SK-N-SH (cell line): ENCODE data around the gene MYLK2. TPM values are rescaled to one million over a fixed set of nuclear protein-coding genes. Genes with fewer than 3 reads are reported as not detected.

ENCODE experiments used
- CTCF ChIA-PET: fragments of 300-600, 350-600 bp; formaldehyde crosslinking; extraction: SDS; loops from one replicate; lab custom pipeline; 2021; lab: Yijun Ruan, JAX
- POLR2A ChIA-PET: fragments of 350-600 bp; sonication (Branson Sonifier 250); formaldehyde crosslinking; extraction: SDS; loops from one replicate; lab custom pipeline; 2020; ENCODE audit warnings: antibody characterized with exemption, inconsistent platforms; lab: Yijun Ruan, JAX
- DNase-seq: peaks from one replicate; pipeline ENCODE4 v3.0.0; 2012
- H2AFZ ChIP-seq: fragments of 200-600 bp; sonication (generic); 2 replicates; pipeline ENCODE4 v1.8.1; 2016; ENCODE audit warnings: antibody characterized with exemption, mild to moderate bottlenecking, low read depth
- H3F3A ChIP-seq: fragments of 200-600 bp; sonication (generic); replicated peaks from 2 replicates; pipeline ENCODE3; 2016; ENCODE audit warnings: antibody characterized with exemption, mild to moderate bottlenecking; ENCODE audit not compliant: insufficient read depth
- H3K27ac ChIP-seq, 2 experiments: fragments of 200-500 bp in 1 of 2; fragments of 200-600 bp in 1 of 2; sonication (Bioruptor generic) in 1 of 2; sonication (generic), shearing (Covaris generic) in 1 of 2; 2 replicates each; pipeline versions ENCODE4 v1.5.1 to v1.6.1; 2014 to 2016; ENCODE audit warnings: low read depth in 2 of 2, inconsistent platforms in 1 of 2, low read length in 1 of 2, mild to moderate bottlenecking in 1 of 2, mixed read lengths in 1 of 2
- H3K27me3 ChIP-seq: fragments of 200-600 bp; sonication (generic), shearing (Covaris generic); 2 replicates; pipeline ENCODE4 v1.6.1; 2016; ENCODE audit warnings: mixed run types; ENCODE audit not compliant: insufficient read depth
- H3K36me3 ChIP-seq, 2 experiments: fragments of 200-500 bp in 1 of 2; fragments of 200-600 bp in 1 of 2; sonication (Bioruptor generic) in 1 of 2; sonication (generic) in 1 of 2; replicated peaks in 1 of 2; 2 replicates each; pipeline versions ENCODE3 to v1.5.1; 2014 to 2016; ENCODE audit warnings: low read length in 1 of 2, mild to moderate bottlenecking in 1 of 2; ENCODE audit not compliant: insufficient read depth in 2 of 2, control insufficient read depth in 1 of 2
- H3K4me1 ChIP-seq, 2 experiments: fragments of 200-500 bp in 1 of 2; fragments of 200-600 bp in 1 of 2; sonication (Bioruptor generic) in 1 of 2; sonication (generic), shearing (Covaris generic) in 1 of 2; 2 replicates each; pipeline versions ENCODE4 v1.5.1 to v1.6.1; 2014 to 2016; ENCODE audit warnings: low read depth in 1 of 2, low read length in 1 of 2, mixed run types in 1 of 2; ENCODE audit not compliant: insufficient read depth in 2 of 2, control insufficient read depth in 1 of 2
- H3K4me2 ChIP-seq: fragments of 200-600 bp; sonication (generic), shearing (Covaris generic); 2 replicates; pipeline ENCODE4 v1.6.1; 2017; ENCODE audit warnings: mixed run types
- H3K4me3 ChIP-seq, 2 experiments: fragments of 200-500 bp in 1 of 2; fragments of 200-600 bp in 1 of 2; sonication (Bioruptor generic) in 1 of 2; sonication (generic), shearing (Covaris generic) in 1 of 2; 2 replicates each; pipeline versions ENCODE4 v1.5.1 to v1.8.1; 2014 to 2016; ENCODE audit warnings: low read depth in 2 of 2, inconsistent platforms in 1 of 2, low read length in 1 of 2, mild to moderate bottlenecking in 1 of 2, mixed read lengths in 1 of 2, moderate library complexity in 1 of 2
- H3K79me2 ChIP-seq: fragments of 200-600 bp; sonication (generic); 2 replicates; pipeline ENCODE4 v1.8.1; 2017; ENCODE audit warnings: mild to moderate bottlenecking; ENCODE audit not compliant: insufficient read depth
- H3K9ac ChIP-seq: fragments of 200-600 bp; sonication (generic); 2 replicates; pipeline ENCODE4 v1.6.1; 2017; ENCODE audit warnings: mixed run types
- H3K9me2 ChIP-seq: fragments of 200-600 bp; sonication (generic); 2 replicates; pipeline ENCODE4 v1.6.1; 2017; ENCODE audit warnings: mixed run types
- H3K9me3 ChIP-seq: fragments of 200-600 bp; sonication (generic); 2 replicates; pipeline ENCODE4 v1.6.1; 2017; ENCODE audit warnings: mixed run types, mild to moderate bottlenecking, moderate library complexity
- H4K20me1 ChIP-seq: fragments of 200-600 bp; sonication (generic); 2 replicates; pipeline ENCODE4 v1.6.1; 2017; ENCODE audit warnings: mild to moderate bottlenecking, mixed run types; ENCODE audit not compliant: insufficient read depth
- CHD2 ChIP-seq: fragments of 150-350 bp; IDR thresholded peaks from 2 replicates; pipeline ENCODE4 v1.6.1; 2018; ENCODE audit warnings: low read length; ENCODE audit not compliant: partially characterized antibody
- CTCF ChIP-seq: fragments of 200-600 bp; sonication (generic); IDR thresholded peaks from 2 replicates; pipeline ENCODE4 v1.6.1; 2017; ENCODE audit warnings: antibody characterized with exemption, mild to moderate bottlenecking, moderate library complexity
- EP300 ChIP-seq, 2 experiments: IDR thresholded peaks; 2 replicates each; pipeline versions ENCODE4 v1.4.0 to v1.6.1; 2012; ENCODE audit warnings: borderline replicate concordance in 1 of 2, low read depth in 1 of 2, low read length in 1 of 2
- EZH2phosphoT487 ChIP-seq: fragments of 200-600 bp; sonication (generic); IDR thresholded peaks from 2 replicates; pipeline ENCODE4 v1.6.1; 2017; ENCODE audit warnings: low read depth, mixed run types, mild to moderate bottlenecking, antibody characterized with exemption, moderate library complexity, borderline replicate concordance
- FOSL2 ChIP-seq: IDR thresholded peaks from 2 replicates; pipeline ENCODE4 v1.4.0; 2012; ENCODE audit warnings: low read depth, mild to moderate bottlenecking, moderate library complexity, borderline replicate concordance
- MAX ChIP-seq: IDR thresholded peaks from 2 replicates; pipeline ENCODE4 v1.4.0; 2012; ENCODE audit warnings: low read depth
- MEF2A ChIP-seq: IDR thresholded peaks from 2 replicates; pipeline ENCODE4 v1.4.0; 2012; ENCODE audit warnings: low read depth, borderline replicate concordance
- MXI1 ChIP-seq: IDR thresholded peaks from 2 replicates; pipeline ENCODE4 v1.6.1; 2012; ENCODE audit warnings: mild to moderate bottlenecking, low read depth, low read length, improper control_type of control experiment
- NFIC ChIP-seq: IDR thresholded peaks from 2 replicates; pipeline ENCODE4 v1.4.0; 2012; ENCODE audit warnings: borderline replicate concordance
- NRF1 ChIP-seq: IDR thresholded peaks from 2 replicates; pipeline ENCODE4 v1.6.1; 2012; ENCODE audit warnings: low read depth, mild to moderate bottlenecking, low read length
- PBX3 ChIP-seq: IDR thresholded peaks from 2 replicates; pipeline ENCODE4; 2012
- RCOR1 ChIP-seq: fragments of 150-350 bp; IDR thresholded peaks from 2 replicates; pipeline ENCODE4 v1.6.1; 2017; ENCODE audit warnings: antibody characterized with exemption, low read length
- REST ChIP-seq: IDR thresholded peaks from 2 replicates; pipeline ENCODE4 v1.6.1; 2012; ENCODE audit warnings: mild to moderate bottlenecking, low read depth, low read length, moderate library complexity
- RFX5 ChIP-seq: IDR thresholded peaks from 2 replicates; pipeline ENCODE4 v1.6.1; 2012; ENCODE audit warnings: mild to moderate bottlenecking, improper control_type of control experiment, low read length
- SIN3A ChIP-seq: IDR thresholded peaks from 2 replicates; pipeline ENCODE4 v1.6.1; 2012; ENCODE audit warnings: low read depth, mild to moderate bottlenecking, low read length, moderate library complexity, borderline replicate concordance
- TAF1 ChIP-seq: IDR thresholded peaks from 2 replicates; pipeline ENCODE4 v1.6.1; 2012; ENCODE audit warnings: low read depth, mild to moderate bottlenecking, low read length, moderate library complexity, borderline replicate concordance
- TCF12 ChIP-seq: IDR thresholded peaks from 2 replicates; pipeline ENCODE4 v1.4.0; 2012
- TEAD4 ChIP-seq: IDR thresholded peaks from 2 replicates; pipeline ENCODE4 v1.4.0; 2012; ENCODE audit warnings: mild to moderate bottlenecking, borderline replicate concordance; ENCODE audit not compliant: insufficient read depth
- USF1 ChIP-seq: IDR thresholded peaks from 2 replicates; pipeline ENCODE4 v1.4.0; 2012; ENCODE audit warnings: low read depth, borderline replicate concordance
- USF2 ChIP-seq: fragments of 150-350 bp; IDR thresholded peaks from 2 replicates; pipeline ENCODE4 v1.6.1; 2017; ENCODE audit warnings: antibody characterized with exemption, low read length, low read depth, borderline replicate concordance
- WGBS: methylation state at CpG from one replicate; pipeline ENCODE4 v1.1.6; 2017; ENCODE audit warnings: low lambda C conversion rate; 5-methylcytosine and 5-hydroxymethylcytosine counted together
- polyA plus RNA-seq, 3 experiments: library from polyadenylated mRNA; depleted of rRNA; stranded (reverse); fragments of >200 nt; gene quantifications; 2 replicates each; pipeline ENCODE4 v1.2.3, GENCODE V29; 2012

MYLK2 gene
- polyA plus RNA-seq, 1 of the 3 experiments (the other 2 are of a cell fraction) = 0.21 TPM

GRCh38 chr20:31822421-31823330 lies 3.5 kb downstream of the MYLK2 start:
- Histone ChIP-seq H3K36me3 (no peaks in the 10 kb centered on the region), H3K27me3 (no peaks in the 10 kb centered on the region), H3K4me3 (peak overlapping the region; percentile 41 to 70), H3K9ac (no peak overlapping the region), H3K9me3 (no peaks in the 10 kb centered on the region), H3K4me2 (peak overlapping the region; percentile 60; the same call in 1 of the 2 replicates), H3K27ac (peak overlapping the region in 1 of 2 experiments; percentile 66; a peak in 2 of 4 replicates), H3K4me1 (peaks cover 0 to 8% of the 10 kb centered on the region in 2 experiments; a peak in 1 of 4 replicates), H2AFZ (no peak overlapping the region), H3F3A (peaks cover 11% of the 10 kb centered on the region), H3K79me2 (no peaks in the 10 kb centered on the region), H3K9me2 (no peaks in the 10 kb centered on the region), H4K20me1 (no peaks in the 10 kb centered on the region)
- CTCF ChIA-PET = interaction anchor here (0.6 to 7.6 kb wide), 64 partner anchors 9 to 830 kb away, joined by 3 to 174 read pairs (median 4); partner anchors contain the start of genes BCL2L1, FOXS1, PDRG1 and TM9SF4
- 4% methylated on average over 25 of the region's 29 CpGs for WGBS
- POLR2A ChIA-PET = no interaction called here
- peak; percentile 94 for DNase-seq
- no peak for TF ChIP-seq NRF1
- no peak for TF ChIP-seq EP300 (IDR thresholded peaks at IDR 0.05; ENCODE audit: borderline replicate concordance in 1 of 2, low read depth in 1 of 2, low read length in 1 of 2)
- no peak for TF ChIP-seq MXI1
- TF ChIP-seq SIN3A = no peak; the same call in 1 of the 2 replicates
- peak; percentile 98 for TF ChIP-seq CTCF
- TF ChIP-seq RCOR1 = peak; percentile 48; the same call in 1 of the 2 replicates
- no peak for TF ChIP-seq RFX5
- peak; percentile 84 for TF ChIP-seq PBX3
- TF ChIP-seq TAF1 = no peak
- TF ChIP-seq USF1 = no peak
- TF ChIP-seq MEF2A = no peak
- peak; percentile 68 for TF ChIP-seq CHD2
- TF ChIP-seq REST = no peak
- TF ChIP-seq TCF12 = peak; percentile 31; the same call in 1 of the 2 replicates
- no peak for TF ChIP-seq EZH2phosphoT487
- no peak for TF ChIP-seq USF2
- TF ChIP-seq FOSL2 = no peak
- TF ChIP-seq NFIC = no peak
- TF ChIP-seq TEAD4 = no peak
- TF ChIP-seq MAX = no peak
